ENCODE measurements around the gene SH3RF3.

Gene SH3RF3

DNA sequence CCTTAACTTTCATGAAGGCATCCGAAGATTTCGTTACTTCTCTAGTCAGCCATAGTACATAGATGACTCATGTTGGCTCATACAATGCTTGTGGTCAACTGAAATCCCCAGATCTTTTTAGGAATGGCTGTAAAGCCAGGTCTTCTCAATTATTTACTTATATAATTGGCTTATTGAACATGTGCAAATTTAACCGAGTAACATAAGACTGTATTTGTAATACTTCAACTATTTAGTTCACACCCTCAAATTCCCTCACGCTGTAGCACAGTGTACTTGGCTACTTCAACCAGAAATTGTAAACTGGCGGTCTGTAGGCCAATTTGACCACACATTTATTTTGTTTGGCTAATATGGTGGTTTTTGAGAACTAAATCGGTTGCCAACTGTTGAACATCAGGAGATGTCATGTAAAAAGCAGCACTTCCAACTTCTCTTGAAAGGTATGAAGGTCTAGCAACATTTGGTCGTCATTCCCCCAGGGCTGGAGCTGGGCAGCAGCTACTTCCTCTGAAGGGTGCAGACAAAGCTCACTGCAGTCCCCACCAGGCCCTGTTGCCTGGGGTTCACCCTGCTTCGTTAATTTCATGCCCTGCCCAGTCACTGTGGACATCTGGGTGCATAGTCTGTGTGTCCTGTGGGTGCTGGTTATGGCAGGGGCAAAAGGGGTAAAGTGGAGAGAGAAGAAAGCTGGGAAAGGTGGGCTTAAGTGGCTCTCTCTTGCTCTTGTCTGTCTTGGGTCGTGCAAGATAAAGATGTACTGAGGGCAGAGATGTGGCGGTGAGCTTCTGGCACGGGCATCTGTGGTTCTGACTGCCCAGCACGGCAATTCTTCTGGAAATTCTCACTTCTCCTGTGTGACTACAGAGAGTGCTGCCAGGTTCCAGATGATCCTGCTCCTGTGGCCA lies 3.2 kb upstream of the SH3RF3 start:
- in situ Hi-C loops (cut with MboI; ENCODE audit: low sequenced_read_pairs), result loop anchor here (5.0 kb wide), 1 partner anchor 381 kb away; no protein-coding TSS in a partner anchor
- no peaks in the 10 kb centered on the region for H3K36me3 ChIP-seq (replicated peaks)
- peaks cover 23% of the 10 kb centered on the region for H3K27me3 ChIP-seq (ENCODE audit: low read depth)
- H3K9me3 ChIP-seq, result no peaks in the 10 kb centered on the region
- no peak for DNase-seq (ENCODE audit: low spot score in 2 of 2)
- no peak overlapping the region for H3K4me3 ChIP-seq
- H3K4me1 ChIP-seq, result no peaks in the 10 kb centered on the region

- H3K9me3 ChIP-seq, result no peaks in the 10 kb centered on the region
- DNase-seq (ENCODE audit: low spot score in 2 of 2), result no peak
- in situ Hi-C loops (cut with MboI; ENCODE audit: low sequenced_read_pairs), result loop anchor here (5.0 kb wide), 1 partner anchor 381 kb away; no protein-coding TSS in a partner anchor
Observed at GRCh38 chr2:109126501-109126860, 2.5 kb upstream of the SH3RF3 start.

GRCh38 chr2:109127556-109127955 lies 1.4 kb upstream of the SH3RF3 start:
- in situ Hi-C loops (cut with MboI; ENCODE audit: low sequenced_read_pairs), result loop anchor here (5.0 kb wide), 1 partner anchor 380 kb away; no protein-coding TSS in a partner anchor
- no peaks in the 10 kb centered on the region for H3K36me3 ChIP-seq (replicated peaks)
- no peak for DNase-seq (ENCODE audit: low spot score in 2 of 2)
- no peaks in the 10 kb centered on the region for H3K9me3 ChIP-seq
- peaks cover 26% of the 10 kb centered on the region for H3K27me3 ChIP-seq (ENCODE audit: low read depth)
- H3K4me1 ChIP-seq, result no peaks in the 10 kb centered on the region
- H3K4me3 ChIP-seq, result no peak overlapping the region

More at GRCh38 chr2:109126501-109126860, 2.5 kb upstream of the SH3RF3 start:
- H3K4me1 ChIP-seq, result no peaks in the 10 kb centered on the region
- peaks cover 26% of the 10 kb centered on the region for H3K27me3 ChIP-seq (ENCODE audit: low read depth)
- H3K36me3 ChIP-seq (replicated peaks), result no peaks in the 10 kb centered on the region
- H3K4me3 ChIP-seq, result no peak overlapping the region

GRCh38 chr2:109128048-109128615 lies 873 bp upstream of the SH3RF3 start:
- Histone ChIP-seq H3K9me3 (no peaks in the 10 kb centered on the region), H3K27me3 (ENCODE audit: low read depth) (peaks cover 29% of the 10 kb centered on the region), H3K36me3 (replicated peaks) (no peaks in the 10 kb centered on the region), H3K4me1 (no peaks in the 10 kb centered on the region), H3K4me3 (peak overlapping the region; percentile 35)
- DNase-seq (ENCODE audit: low spot score in 2 of 2), result peak; percentile 68 to 87
- in situ Hi-C loops (cut with MboI; ENCODE audit: low sequenced_read_pairs), result loop anchor here (5.0 kb wide), 1 partner anchor 379 kb away; no protein-coding TSS in a partner anchor

GRCh38 chr2:109129356-109129920 lies 433 bp downstream of the SH3RF3 start:
- Histone ChIP-seq H3K9me3 (no peaks in the 10 kb centered on the region), H3K36me3 (replicated peaks) (no peaks in the 10 kb centered on the region), H3K4me3 (peak overlapping the region; percentile 6; the same call in 1 of the 2 replicates), H3K27me3 (ENCODE audit: low read depth) (peaks cover 32% of the 10 kb centered on the region), H3K4me1 (no peaks in the 10 kb centered on the region)
- no peak for DNase-seq (ENCODE audit: low spot score in 2 of 2)
- in situ Hi-C loops (cut with MboI; ENCODE audit: low sequenced_read_pairs), result loop anchor here (5.0 kb wide), 1 partner anchor 378 kb away; no protein-coding TSS in a partner anchor

DNA sequence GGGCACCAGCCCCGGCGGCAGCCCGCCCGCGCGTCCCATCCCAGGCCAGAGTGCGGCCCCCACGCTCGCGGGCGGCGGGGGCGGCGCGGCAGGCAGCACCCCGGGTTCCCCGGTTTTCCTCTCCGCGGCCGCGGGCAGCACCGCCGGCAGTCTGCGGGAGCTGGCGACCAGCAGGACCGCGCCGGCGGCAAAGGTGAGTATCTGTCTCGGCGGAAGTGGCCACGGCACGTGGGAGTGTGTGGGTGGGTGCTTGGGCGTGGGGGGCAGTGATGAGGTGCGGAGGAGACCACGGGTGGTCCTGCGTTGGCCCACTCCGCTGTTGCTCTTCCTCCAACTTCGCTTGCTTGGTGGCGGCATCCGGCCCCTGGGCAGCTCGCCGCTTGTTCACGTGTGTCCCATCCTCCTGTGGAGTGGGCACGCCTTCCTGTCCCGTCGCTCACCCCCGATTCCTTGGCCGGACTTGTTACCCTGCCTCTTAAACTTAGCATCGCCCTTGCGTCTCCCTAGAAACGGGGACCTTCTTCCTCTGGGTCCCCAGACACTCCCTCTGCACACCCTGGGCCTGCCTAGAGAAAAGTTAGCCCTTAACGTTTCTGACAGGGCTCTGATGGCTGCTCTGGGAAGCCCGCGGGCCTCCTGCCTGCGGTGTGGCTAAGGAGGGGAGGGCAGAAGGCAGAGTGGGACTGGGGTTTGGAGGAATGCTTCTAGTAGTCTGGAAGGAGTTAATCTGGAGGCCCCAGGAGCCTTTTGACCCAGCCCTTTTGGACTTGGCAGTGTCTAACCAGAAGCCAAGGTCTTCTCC lies 1.1 kb downstream of the SH3RF3 start:
- Histone ChIP-seq H3K27me3 (ENCODE audit: low read depth) (peaks cover 32% of the 10 kb centered on the region), H3K4me1 (no peaks in the 10 kb centered on the region), H3K4me3 (no peak overlapping the region; the same call in 1 of the 2 replicates), H3K36me3 (replicated peaks) (no peaks in the 10 kb centered on the region), H3K9me3 (no peaks in the 10 kb centered on the region)
- in situ Hi-C loops (cut with MboI; ENCODE audit: low sequenced_read_pairs), result loop anchor here (5.0 kb wide), 1 partner anchor 377 kb away; no protein-coding TSS in a partner anchor
- DNase-seq (ENCODE audit: low spot score in 2 of 2), result no peak

- Histone ChIP-seq H3K27me3 (ENCODE audit: low read depth) (peaks cover 32% of the 10 kb centered on the region), H3K4me3 (no peak overlapping the region), H3K36me3 (replicated peaks) (no peaks in the 10 kb centered on the region), H3K9me3 (no peaks in the 10 kb centered on the region), H3K4me1 (no peaks in the 10 kb centered on the region)
- DNase-seq (ENCODE audit: low spot score in 2 of 2), result no peak
- in situ Hi-C loops (cut with MboI; ENCODE audit: low sequenced_read_pairs), result no loop called here
Observed at GRCh38 chr2:109130723-109130995, 1.7 kb downstream of the SH3RF3 start.

DNA sequence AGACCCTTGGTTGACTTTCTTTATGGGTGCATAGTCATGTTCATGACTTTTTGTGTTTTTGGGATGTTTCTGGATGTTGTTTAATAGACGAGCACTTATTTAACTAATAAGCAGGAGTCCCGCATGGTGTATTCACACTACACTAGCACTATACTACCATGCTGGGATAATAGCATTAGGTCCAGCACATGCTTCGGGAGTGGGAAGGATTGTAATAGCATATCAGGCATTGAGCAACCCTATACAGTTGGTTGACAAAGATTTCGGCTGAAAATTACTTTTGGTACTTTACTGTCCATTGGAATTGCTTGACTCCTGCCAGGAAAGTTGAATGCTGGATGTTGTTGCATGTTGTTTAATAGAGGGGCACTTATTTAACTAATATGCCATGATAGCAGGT lies 2.8 kb downstream of the SH3RF3 start:
- Histone ChIP-seq H3K4me1 (no peaks in the 10 kb centered on the region), H3K27me3 (ENCODE audit: low read depth) (peaks cover 36% of the 10 kb centered on the region), H3K4me3 (no peak overlapping the region), H3K36me3 (replicated peaks) (no peaks in the 10 kb centered on the region), H3K9me3 (no peaks in the 10 kb centered on the region)
- no peak for DNase-seq (ENCODE audit: low spot score in 2 of 2)
- in situ Hi-C loops (cut with MboI; ENCODE audit: low sequenced_read_pairs), result no loop called here

DNA sequence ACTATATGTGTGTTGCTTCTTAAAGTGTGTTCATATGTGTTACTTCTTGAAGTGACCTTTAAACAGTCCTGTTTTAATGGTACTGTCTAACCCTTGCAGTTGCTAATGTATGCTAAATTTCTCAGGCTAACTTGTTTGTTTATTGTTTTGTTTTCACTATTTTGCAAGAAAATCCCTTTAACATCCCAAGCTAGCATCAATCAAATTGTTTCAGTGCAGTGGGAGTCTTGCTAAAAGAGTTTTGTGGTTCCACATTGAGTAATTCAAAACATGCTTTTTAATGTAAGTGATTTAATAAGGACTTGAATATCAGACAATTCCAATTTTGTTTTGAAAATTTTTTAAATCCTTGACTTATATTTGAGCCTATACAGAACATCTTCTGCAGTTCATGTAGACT lies 3.6 kb downstream of the SH3RF3 start:
- in situ Hi-C loops (cut with MboI; ENCODE audit: low sequenced_read_pairs), result no loop called here
- Histone ChIP-seq H3K4me1 (no peaks in the 10 kb centered on the region), H3K27me3 (ENCODE audit: low read depth) (peaks cover 43% of the 10 kb centered on the region), H3K4me3 (no peak overlapping the region), H3K36me3 (replicated peaks) (no peaks in the 10 kb centered on the region), H3K9me3 (no peaks in the 10 kb centered on the region)
- DNase-seq (ENCODE audit: low spot score in 2 of 2), result no peak

DNA sequence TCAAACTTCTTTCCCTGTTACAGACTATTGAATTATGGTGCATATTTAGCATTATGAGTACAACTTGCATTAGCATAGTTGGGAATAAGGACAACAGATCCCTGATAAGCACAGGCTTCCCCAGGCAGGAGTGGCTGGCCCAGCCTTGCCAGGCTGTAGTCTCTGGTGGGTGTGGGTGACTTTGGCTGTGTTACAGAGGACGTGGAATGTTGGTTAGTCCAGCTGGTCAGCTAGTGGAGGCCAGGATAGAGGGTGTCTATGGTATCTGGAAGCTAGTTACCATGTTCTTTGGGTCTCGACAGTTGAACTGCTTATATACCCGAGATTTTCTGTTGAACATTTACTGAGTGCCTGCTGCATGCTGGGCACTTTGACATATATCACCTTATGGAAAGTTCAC lies 4.7 kb downstream of the SH3RF3 start:
- Histone ChIP-seq H3K27me3 (ENCODE audit: low read depth) (peaks cover 46% of the 10 kb centered on the region), H3K4me1 (no peaks in the 10 kb centered on the region), H3K36me3 (replicated peaks) (no peaks in the 10 kb centered on the region), H3K9me3 (no peaks in the 10 kb centered on the region), H3K4me3 (no peak overlapping the region)
- in situ Hi-C loops (cut with MboI; ENCODE audit: low sequenced_read_pairs), result no loop called here
- no peak for DNase-seq (ENCODE audit: low spot score in 2 of 2)

DNA sequence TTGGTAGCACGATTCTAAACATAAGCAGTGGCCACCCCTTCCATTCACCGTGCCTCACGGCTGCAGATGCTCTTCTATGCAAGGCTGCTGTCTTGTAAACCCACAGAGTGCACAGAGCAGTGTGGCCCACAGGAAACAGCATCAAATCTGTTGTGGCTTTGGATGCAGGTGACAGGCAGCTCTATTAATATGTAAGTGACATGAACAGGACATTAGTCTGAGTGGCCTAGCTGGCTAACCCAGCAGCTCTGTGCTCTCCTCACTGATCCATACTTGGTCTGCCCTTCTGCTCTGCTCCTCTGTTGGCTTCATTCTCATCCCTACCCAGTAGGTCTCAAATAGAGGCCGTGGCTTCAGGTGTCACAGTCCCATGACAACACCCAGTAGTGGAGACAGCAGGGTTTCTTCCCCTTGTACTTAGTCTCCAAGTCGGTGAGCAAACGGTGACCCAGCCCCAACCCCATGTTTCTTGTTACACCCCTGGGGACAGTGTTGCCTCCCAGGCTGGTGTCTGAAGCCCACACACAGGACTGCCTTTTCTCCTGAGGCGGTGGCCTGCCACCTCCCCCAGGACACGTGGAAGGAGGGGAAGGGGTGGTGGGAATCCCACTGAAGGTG lies 5.8 kb downstream of the SH3RF3 start:
- H3K9me3 ChIP-seq, result no peaks in the 10 kb centered on the region
- in situ Hi-C loops (cut with MboI; ENCODE audit: low sequenced_read_pairs), result no loop called here
- no peak for DNase-seq (ENCODE audit: low spot score in 2 of 2)
- no peaks in the 10 kb centered on the region for H3K4me1 ChIP-seq
- H3K27me3 ChIP-seq (ENCODE audit: low read depth), result peaks cover 41% of the 10 kb centered on the region
- no peak overlapping the region for H3K4me3 ChIP-seq
- no peaks in the 10 kb centered on the region for H3K36me3 ChIP-seq (replicated peaks)

GRCh38 chr2:109135359-109136197 lies 6.6 kb downstream of the SH3RF3 start:
- in situ Hi-C loops (cut with MboI; ENCODE audit: low sequenced_read_pairs), result no loop called here
- no peak for DNase-seq (ENCODE audit: low spot score in 2 of 2)

More at GRCh38 chr2:109135359-109136197, 6.6 kb downstream of the SH3RF3 start:
- Histone ChIP-seq H3K4me3 (no peak overlapping the region), H3K36me3 (replicated peaks) (no peaks in the 10 kb centered on the region), H3K4me1 (no peaks in the 10 kb centered on the region), H3K9me3 (no peaks in the 10 kb centered on the region), H3K27me3 (ENCODE audit: low read depth) (peaks cover 34% of the 10 kb centered on the region)

Data from HAP-1 (cell line).